ENCODE data around the gene RALGDS.

Gene RALGDS

DNA sequence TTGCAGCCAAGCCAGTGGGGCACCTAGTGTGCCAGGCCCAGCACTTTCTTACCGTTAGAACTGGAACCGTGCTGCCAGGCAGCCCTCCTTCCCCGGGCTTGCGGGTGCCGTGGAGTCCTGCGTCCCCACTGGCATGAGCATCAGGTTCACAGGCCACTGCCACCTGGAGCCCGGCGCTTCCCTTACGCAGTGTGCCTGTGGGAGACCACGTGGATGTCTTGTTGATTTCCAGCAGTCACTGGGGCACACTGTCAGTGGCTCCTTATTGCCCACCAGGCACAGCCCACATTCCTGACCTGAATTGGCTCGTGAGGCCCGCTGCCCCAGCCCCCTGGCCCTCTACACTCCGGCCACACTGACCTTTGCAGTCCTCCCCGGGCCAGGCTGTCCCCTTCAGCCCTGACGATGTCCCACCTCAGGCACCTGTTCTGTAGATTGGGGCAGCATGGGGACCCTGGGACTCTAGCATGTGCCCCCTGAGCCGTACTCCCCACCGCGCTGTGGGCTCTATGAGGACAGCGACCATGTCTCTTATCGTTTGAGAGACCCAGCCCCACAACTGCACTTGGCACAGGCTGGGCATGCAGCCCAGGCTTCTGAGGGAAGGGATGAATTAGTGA, 69.6 kb downstream of the RALGDS start:
- DNase-seq (ENCODE audit: low read depth), result no peak

DNA sequence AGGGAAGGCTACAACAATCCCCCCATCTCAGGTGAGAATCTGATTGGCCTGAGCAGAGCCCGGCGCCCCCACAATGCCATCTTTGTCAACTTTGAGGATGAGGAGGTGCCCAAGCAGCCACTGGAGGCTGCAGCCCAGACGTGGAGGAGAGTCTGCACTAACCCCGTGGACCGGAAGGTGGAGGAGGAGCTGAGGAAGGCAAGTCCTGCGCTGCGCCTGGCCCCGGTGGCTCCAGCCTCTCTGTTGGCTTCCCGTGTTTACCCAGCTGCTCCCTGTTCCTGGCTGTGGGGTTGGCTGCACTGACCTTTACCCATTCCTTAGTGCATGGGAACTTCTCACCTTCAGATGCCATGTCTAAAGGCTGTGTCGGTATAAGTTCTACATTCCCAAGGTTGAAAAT, 70.3 kb downstream of the RALGDS start:
- DNase-seq (ENCODE audit: low read depth), result no peak

DNA sequence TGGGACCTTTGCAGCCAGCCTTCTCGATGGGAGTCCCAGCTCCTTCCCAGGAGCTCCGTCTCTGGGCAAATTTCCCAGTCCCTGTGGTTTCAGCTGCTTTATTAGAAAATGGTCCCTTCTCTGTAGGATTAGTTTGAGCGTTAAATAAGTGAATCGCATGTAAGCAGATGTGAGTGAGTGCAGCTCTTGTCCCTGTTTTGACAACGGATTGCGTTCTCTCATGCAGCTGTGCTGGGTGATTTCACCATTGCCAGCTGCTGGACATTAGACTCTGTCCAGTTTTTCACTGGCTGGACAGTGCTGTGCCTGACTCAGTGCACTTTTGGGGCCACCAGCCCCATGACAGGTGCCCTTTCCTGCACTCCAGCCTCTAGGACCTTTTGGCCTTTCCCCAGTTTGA, 70.9 kb downstream of the RALGDS start:
- no peak for DNase-seq (ENCODE audit: low read depth)

DNA sequence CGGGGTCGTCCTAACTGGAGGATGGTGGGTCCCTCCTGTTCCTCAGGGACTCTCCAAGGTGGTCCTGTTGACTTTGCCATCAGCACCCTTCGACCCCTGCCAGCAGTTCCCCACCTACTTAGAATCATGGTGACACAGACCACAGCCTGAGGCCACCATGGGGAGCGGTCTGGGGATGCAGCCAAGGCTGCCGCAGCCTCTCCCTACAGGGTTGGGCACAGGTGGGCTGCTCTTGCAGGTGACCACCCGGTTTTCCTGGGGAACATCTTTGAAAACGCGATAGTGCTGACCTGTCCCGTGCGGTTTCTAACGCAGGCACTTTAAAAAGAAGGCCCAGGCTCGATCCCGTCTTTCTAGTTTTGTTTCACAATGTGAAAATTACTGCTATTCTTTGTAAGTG, 72.0 kb downstream of the RALGDS start:
- DNase-seq (ENCODE audit: low read depth), result no peak

DNA sequence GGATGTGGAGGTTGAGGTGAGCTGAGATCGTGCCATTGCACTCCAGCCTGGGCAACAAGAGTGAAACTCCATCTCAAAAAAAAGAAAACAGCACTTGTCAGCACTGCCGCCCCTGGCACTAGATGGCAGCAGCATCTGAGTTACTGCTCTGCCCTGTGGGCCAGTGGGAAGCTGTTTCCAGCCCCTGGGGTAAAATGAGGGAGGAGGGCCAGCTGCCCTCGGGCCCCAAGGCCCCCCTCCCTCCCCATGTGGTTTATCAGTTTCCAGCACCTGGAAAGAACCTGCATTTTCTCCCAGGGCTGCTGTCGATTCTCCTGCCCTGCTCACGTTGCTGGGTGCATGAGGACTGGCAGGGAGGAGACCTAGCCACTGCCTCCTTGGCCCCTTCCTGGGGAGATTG, 72.4 kb downstream of the RALGDS start:
- DNase-seq (ENCODE audit: low read depth), result no peak

Measured in CMK (cell line).